ENCODE data around the gene LEFTY2. TPM values are rescaled to one million over a fixed set of nuclear protein-coding genes. Genes with fewer than 3 reads are reported as not detected.

Gene LEFTY2
- total RNA-seq, 1 donor from 2014 or later = 2.7 TPM

GRCh38 chr1:225915538-225915991, 25.5 kb downstream of the LEFTY2 start:
- H3K27me3 ChIP-seq = no peaks in the 10 kb centered on the region
- no peak for DNase-seq (ENCODE audit: extremely low spot score in 2 of 2)
- peaks cover 0 to 5% of the 10 kb centered on the region in 2 donors for H3K36me3 ChIP-seq
- H3K4me1 ChIP-seq = peaks cover 14% of the 10 kb centered on the region
- no peak overlapping the region for H3K27ac ChIP-seq
- TF ChIP-seq POLR2A (IDR thresholded peaks at IDR 0.05) (no peak), POLR2AphosphoS5 (IDR thresholded peaks at IDR 0.05; ENCODE audit: insufficient read depth in 1 of 2, low read depth in 1 of 2) (no peak), CTCF (IDR thresholded peaks at IDR 0.05) (no peak)
- H3K4me3 ChIP-seq = no peak overlapping the region
- intact Hi-C loops (cut with DNase I) = loop anchor here (10.0 kb wide), 1 partner anchor 59 kb away; no protein-coding TSS in a partner anchor
- no peaks in the 10 kb centered on the region for H3K9me3 ChIP-seq

- Histone ChIP-seq H3K27ac (no peak overlapping the region), H3K36me3 (peaks cover 0 to 5% of the 10 kb centered on the region in 2 donors), H3K9me3 (no peaks in the 10 kb centered on the region), H3K4me3 (no peak overlapping the region), H3K4me1 (peaks cover 8% of the 10 kb centered on the region), H3K27me3 (no peaks in the 10 kb centered on the region)
- DNase-seq (ENCODE audit: extremely low spot score in 2 of 2) = no peak
- intact Hi-C loops (cut with DNase I) = loop anchor here (5.0 to 10.0 kb wide), 2 partner anchors 60 to 438 kb away; no protein-coding TSS in a partner anchor
- no peak for TF ChIP-seq POLR2A (IDR thresholded peaks at IDR 0.05)
- no peak for TF ChIP-seq CTCF (IDR thresholded peaks at IDR 0.05)
- no peak for TF ChIP-seq POLR2AphosphoS5 (IDR thresholded peaks at IDR 0.05; ENCODE audit: insufficient read depth in 1 of 2, low read depth in 1 of 2)
Measured at GRCh38 chr1:225914947-225915346, 26.1 kb downstream of the LEFTY2 start.

- intact Hi-C loops (cut with DNase I) = loop anchor here (5.0 to 10.0 kb wide), 2 partner anchors 60 to 437 kb away; no protein-coding TSS in a partner anchor
- no peak for TF ChIP-seq CTCF (IDR thresholded peaks at IDR 0.05)
- TF ChIP-seq POLR2AphosphoS5 (IDR thresholded peaks at IDR 0.05; ENCODE audit: insufficient read depth in 1 of 2, low read depth in 1 of 2) = no peak
- no peak for TF ChIP-seq POLR2A (IDR thresholded peaks at IDR 0.05)
- no peak for DNase-seq (ENCODE audit: extremely low spot score in 2 of 2)
- Histone ChIP-seq H3K4me1 (peaks cover 3% of the 10 kb centered on the region), H3K36me3 (peaks cover 0 to 5% of the 10 kb centered on the region in 2 donors), H3K9me3 (no peaks in the 10 kb centered on the region), H3K4me3 (no peak overlapping the region), H3K27ac (no peak overlapping the region), H3K27me3 (no peaks in the 10 kb centered on the region)
Measured at GRCh38 chr1:225914391-225914790, 26.6 kb downstream of the LEFTY2 start.

GRCh38 chr1:225911191-225912130, 29.6 kb downstream of the LEFTY2 start:
- Histone ChIP-seq H3K4me3 (no peak overlapping the region), H3K9me3 (no peaks in the 10 kb centered on the region), H3K36me3 (peaks cover 0 to 5% of the 10 kb centered on the region in 2 donors), H3K4me1 (no peaks in the 10 kb centered on the region), H3K27me3 (no peaks in the 10 kb centered on the region), H3K27ac (no peak overlapping the region)
- intact Hi-C loops (cut with DNase I) = loop anchor here (5.0 to 10.0 kb wide), 2 partner anchors 63 to 434 kb away; no protein-coding TSS in a partner anchor
- no peak for TF ChIP-seq POLR2A (IDR thresholded peaks at IDR 0.05)
- TF ChIP-seq POLR2AphosphoS5 (IDR thresholded peaks at IDR 0.05; ENCODE audit: insufficient read depth in 1 of 2, low read depth in 1 of 2) = peak in 1 of 2 donors; percentile 28
- TF ChIP-seq CTCF (IDR thresholded peaks at IDR 0.05) = peak; percentile 72 to 81 (median 80)
- DNase-seq (ENCODE audit: extremely low spot score in 2 of 2) = no peak
